ENCODE measurements around the gene NUP210. TPM values are rescaled to one million over a fixed set of nuclear protein-coding genes. Genes with fewer than 3 reads are reported as not detected.

Gene NUP210
- polyA plus RNA-seq, 1 donor: 26.0 TPM

DNA sequence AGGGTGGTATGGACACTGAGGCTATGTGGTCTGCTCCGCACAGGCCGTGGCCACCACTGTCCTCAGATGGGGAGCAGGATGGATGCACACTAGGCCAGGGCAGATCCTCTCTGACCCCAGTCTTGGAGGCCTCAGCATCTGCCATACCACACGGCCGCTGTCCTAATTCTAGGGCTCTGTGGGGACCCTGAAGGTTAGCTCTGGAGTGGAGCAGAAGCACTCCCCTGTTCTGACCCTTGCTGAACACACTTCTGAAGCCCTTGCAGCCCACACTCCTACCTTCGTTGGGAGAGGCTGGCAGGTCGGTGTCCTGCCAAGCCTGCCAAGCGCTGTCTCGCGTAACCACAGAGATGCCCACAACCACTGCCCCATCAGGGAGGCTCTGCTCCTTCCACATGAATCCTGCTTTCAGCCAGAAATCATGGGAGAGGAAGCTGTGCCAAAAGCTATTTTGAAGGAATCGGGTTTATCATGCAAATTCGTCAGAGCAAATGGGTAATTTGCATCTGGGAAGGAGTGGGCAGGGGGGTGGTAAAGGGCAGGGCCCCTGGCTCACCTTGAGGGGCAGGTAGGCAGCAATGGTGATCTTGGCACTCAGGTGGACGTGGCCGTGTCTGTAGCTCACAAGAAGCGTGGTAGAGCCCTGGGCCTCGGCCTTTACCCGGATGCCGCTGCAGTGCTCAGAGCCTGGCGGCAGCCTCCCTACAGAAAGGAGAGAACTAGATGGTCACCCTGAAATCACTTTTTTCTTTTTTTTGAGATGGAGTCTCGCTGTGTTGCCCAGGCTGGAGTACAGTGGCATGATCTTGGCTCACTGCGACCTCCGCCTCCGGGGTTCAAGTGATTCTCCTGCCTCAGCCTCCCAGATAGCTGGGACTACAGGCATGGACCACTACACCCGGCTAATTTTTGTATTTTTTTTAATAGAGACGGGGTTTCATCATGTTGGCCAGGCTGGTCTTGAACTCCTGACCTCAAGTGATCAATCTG is 54.4 kb downstream of the NUP210 start:
- H3K9me3 ChIP-seq (ENCODE audit: control insufficient read depth, low read depth, low read length): no peaks in the 10 kb centered on the region
- no CpG with 5 or more reads among the region's 24 CpGs for WGBS (ENCODE audit: insufficient coverage, low lambda C conversion rate)
- H3K27me3 ChIP-seq (ENCODE audit: control insufficient read depth, insufficient read depth, low read length): no peaks in the 10 kb centered on the region
- no peak overlapping the region for H3K27ac ChIP-seq (ENCODE audit: low read length)
- peaks cover 2% of the 10 kb centered on the region for H3K4me1 ChIP-seq (ENCODE audit: control insufficient read depth, insufficient read depth, low read length)
- no peak overlapping the region for H3K4me3 ChIP-seq (ENCODE audit: low read length)
- DNase-seq: no peak
- H3K36me3 ChIP-seq (ENCODE audit: control insufficient read depth, insufficient read depth, low read length): peaks cover 40% of the 10 kb centered on the region

DNA sequence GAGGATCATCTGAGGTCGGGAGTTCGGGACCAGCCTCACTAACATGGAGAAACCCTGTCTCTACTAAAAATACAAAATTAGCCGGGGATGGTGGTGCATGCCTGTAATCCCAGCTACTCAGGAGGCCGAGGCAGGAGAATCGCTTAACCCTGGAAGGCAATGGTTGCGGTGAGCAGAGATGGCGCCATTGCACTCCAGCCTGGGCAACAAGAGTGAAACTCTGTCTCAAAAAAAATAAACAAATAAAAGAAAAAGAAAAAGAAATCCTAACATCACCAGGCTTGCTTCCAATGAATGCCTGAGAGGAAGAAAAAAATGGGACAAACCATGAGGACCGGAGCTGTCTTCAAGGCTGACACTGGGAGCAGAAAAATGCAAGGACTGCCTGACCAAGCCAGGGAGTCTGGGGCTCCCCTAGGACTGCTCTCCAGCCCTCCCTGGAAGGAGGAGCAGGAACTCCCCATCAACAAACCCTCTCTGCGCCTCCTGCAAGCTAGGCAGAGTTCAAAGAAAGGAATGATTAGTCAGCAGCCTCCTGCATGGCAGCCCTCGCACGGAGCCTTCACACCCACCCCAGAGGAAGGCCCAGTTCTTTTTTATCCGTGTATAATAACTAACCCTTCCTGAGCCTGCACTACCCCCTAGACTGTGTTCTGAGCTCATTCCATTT is 55.4 kb downstream of the NUP210 start:
- Histone ChIP-seq H3K9me3 (ENCODE audit: control insufficient read depth, low read depth, low read length) (no peaks in the 10 kb centered on the region), H3K4me1 (ENCODE audit: control insufficient read depth, insufficient read depth, low read length) (peaks cover 2% of the 10 kb centered on the region), H3K4me3 (ENCODE audit: low read length) (no peak overlapping the region), H3K27me3 (ENCODE audit: control insufficient read depth, insufficient read depth, low read length) (no peaks in the 10 kb centered on the region), H3K36me3 (ENCODE audit: control insufficient read depth, insufficient read depth, low read length) (peaks cover 42% of the 10 kb centered on the region), H3K27ac (ENCODE audit: low read length) (no peak overlapping the region)
- WGBS (ENCODE audit: insufficient coverage, low lambda C conversion rate): 90% methylated on average over 4 of the region's 12 CpGs
- DNase-seq: peak in 1 of 2 donors; percentile 22

DNA sequence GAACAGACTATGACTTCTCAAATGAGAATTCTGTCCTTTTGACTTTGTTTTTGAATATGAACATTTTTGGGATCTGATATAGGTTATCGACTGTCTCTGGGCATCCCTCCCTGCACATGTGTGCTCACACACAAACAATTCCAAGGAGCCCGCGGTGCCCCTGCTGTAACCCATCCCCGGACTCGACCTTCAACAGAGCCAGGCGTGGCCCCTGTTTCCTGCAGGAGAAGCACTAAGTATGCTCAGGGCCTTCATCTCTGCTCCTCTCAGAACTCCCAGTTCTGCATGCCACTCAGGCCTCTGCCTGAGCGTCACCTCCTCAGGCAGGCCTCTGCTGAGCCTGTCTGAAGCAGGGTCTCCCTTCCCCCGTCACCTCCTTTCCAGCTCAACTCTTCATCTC is 57.6 kb downstream of the NUP210 start:
- peaks cover 51% of the 10 kb centered on the region for H3K36me3 ChIP-seq (ENCODE audit: control insufficient read depth, insufficient read depth, low read length)
- WGBS (ENCODE audit: insufficient coverage, low lambda C conversion rate): no CpG with 5 or more reads among the region's 8 CpGs
- no peak overlapping the region for H3K27ac ChIP-seq (ENCODE audit: low read length)
- H3K4me3 ChIP-seq (ENCODE audit: low read length): no peak overlapping the region
- peaks cover 2% of the 10 kb centered on the region for H3K4me1 ChIP-seq (ENCODE audit: control insufficient read depth, insufficient read depth, low read length)
- H3K9me3 ChIP-seq (ENCODE audit: control insufficient read depth, low read depth, low read length): no peaks in the 10 kb centered on the region
- no peaks in the 10 kb centered on the region for H3K27me3 ChIP-seq (ENCODE audit: control insufficient read depth, insufficient read depth, low read length)
- no peak for DNase-seq

DNA sequence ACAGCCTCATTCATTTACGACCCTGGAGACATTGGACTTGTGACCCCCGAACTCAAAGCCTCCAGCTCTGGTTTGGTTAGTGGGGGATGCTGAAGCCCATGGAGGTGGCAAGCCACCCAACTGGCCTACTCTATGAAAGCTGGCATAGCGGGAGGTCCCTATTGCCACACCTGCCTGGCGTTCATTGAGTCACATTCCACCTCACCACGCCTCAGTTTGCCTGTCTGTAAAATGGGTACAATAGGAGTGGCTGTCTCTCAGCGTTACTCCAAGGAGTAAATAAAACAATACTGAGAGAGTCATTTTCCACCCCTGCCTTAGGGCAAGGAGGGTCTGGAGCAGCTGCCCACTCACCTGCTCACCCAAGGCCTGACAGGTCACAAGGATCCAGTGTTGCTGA is 60.2 kb downstream of the NUP210 start:
- Histone ChIP-seq H3K4me3 (ENCODE audit: low read length) (no peak overlapping the region), H3K9me3 (ENCODE audit: control insufficient read depth, low read depth, low read length) (no peaks in the 10 kb centered on the region), H3K27me3 (ENCODE audit: control insufficient read depth, insufficient read depth, low read length) (no peaks in the 10 kb centered on the region), H3K4me1 (ENCODE audit: control insufficient read depth, insufficient read depth, low read length) (peaks cover 2% of the 10 kb centered on the region), H3K36me3 (ENCODE audit: control insufficient read depth, insufficient read depth, low read length) (peaks cover 53% of the 10 kb centered on the region), H3K27ac (ENCODE audit: low read length) (no peak overlapping the region)
- DNase-seq: no peak
- WGBS (ENCODE audit: insufficient coverage, low lambda C conversion rate): no CpG with 5 or more reads among the region's 6 CpGs

DNA sequence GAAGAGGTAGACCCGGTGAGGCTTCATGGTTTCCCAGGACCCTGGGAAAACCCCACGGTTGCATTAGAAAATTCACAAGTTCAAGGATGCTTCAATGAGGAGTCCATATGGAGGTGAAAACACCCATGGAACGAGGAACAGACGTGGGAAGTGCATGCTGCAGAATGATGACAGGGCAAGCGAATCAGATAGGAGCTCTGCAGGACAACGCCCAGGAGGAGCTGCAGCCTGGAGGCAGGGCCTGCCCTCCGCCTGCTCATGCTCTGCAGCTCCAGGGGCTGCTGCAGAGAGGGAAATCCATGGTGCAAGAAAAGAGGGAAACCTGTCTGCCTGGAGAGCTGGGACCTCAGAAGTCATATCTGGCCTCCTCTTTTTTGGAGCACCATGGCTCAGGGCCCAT is 61.5 kb downstream of the NUP210 start:
- no peak for DNase-seq
- H3K27ac ChIP-seq (ENCODE audit: low read length): no peak overlapping the region
- H3K4me1 ChIP-seq (ENCODE audit: control insufficient read depth, insufficient read depth, low read length): no peaks in the 10 kb centered on the region
- no peaks in the 10 kb centered on the region for H3K9me3 ChIP-seq (ENCODE audit: control insufficient read depth, low read depth, low read length)
- WGBS (ENCODE audit: insufficient coverage, low lambda C conversion rate): 90% methylated on average over 2 of the region's 7 CpGs
- H3K4me3 ChIP-seq (ENCODE audit: low read length): no peak overlapping the region
- no peaks in the 10 kb centered on the region for H3K27me3 ChIP-seq (ENCODE audit: control insufficient read depth, insufficient read depth, low read length)
- peaks cover 62% of the 10 kb centered on the region for H3K36me3 ChIP-seq (ENCODE audit: control insufficient read depth, insufficient read depth, low read length)

DNA sequence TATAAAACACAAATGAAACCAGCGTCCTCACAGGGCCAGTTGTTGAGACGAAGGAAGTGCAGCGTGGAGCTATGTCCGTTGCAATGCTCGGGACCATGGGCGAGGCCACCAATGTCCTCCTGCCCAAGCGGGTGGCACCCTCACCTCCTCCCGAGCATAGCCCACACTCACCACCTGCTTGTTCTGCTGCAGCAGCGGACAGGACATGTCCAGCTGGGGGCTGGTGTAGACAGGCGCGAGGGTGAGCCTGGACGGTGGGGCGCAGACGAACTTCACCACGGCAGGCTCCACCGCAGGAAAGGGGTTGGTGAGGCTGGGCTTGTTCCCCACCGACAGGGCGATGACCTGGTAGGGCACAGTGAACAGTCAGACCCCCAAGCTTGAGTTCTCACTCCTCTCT is 62.1 kb downstream of the NUP210 start:
- WGBS (ENCODE audit: insufficient coverage, low lambda C conversion rate): no CpG with 5 or more reads among the region's 18 CpGs
- Histone ChIP-seq H3K27ac (ENCODE audit: low read length) (no peak overlapping the region), H3K36me3 (ENCODE audit: control insufficient read depth, insufficient read depth, low read length) (peaks cover 64% of the 10 kb centered on the region), H3K4me3 (ENCODE audit: low read length) (no peak overlapping the region), H3K9me3 (ENCODE audit: control insufficient read depth, low read depth, low read length) (no peaks in the 10 kb centered on the region), H3K4me1 (ENCODE audit: control insufficient read depth, insufficient read depth, low read length) (no peaks in the 10 kb centered on the region), H3K27me3 (ENCODE audit: control insufficient read depth, insufficient read depth, low read length) (no peaks in the 10 kb centered on the region)
- no peak for DNase-seq

DNA sequence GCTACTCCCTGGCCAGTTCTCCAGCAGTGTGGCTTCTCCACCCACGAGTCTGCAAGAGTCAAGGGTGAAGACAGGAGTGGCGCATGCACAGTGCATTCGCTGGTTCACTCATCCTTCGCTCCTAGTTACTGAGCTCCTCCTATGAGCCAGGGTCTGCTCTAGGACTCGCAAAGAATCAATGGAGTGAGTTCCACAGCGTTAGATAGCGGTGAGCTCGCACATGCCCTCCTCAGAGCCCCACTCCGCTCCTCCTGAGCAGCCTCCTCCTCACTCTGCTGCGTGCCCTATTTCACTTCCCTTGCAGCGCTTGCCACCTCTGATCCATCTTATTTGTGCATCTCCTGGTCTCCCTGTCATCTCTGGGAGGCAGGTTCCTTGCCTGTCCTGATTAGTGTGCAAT is 63.0 kb downstream of the NUP210 start:
- no peak overlapping the region for H3K4me3 ChIP-seq (ENCODE audit: low read length)
- no peaks in the 10 kb centered on the region for H3K4me1 ChIP-seq (ENCODE audit: control insufficient read depth, insufficient read depth, low read length)
- H3K9me3 ChIP-seq (ENCODE audit: control insufficient read depth, low read depth, low read length): no peaks in the 10 kb centered on the region
- H3K36me3 ChIP-seq (ENCODE audit: control insufficient read depth, insufficient read depth, low read length): peaks cover 71% of the 10 kb centered on the region
- no peak overlapping the region for H3K27ac ChIP-seq (ENCODE audit: low read length)
- DNase-seq: no peak
- WGBS (ENCODE audit: insufficient coverage, low lambda C conversion rate): 100% methylated on average over 1 of the region's 11 CpGs
- no peaks in the 10 kb centered on the region for H3K27me3 ChIP-seq (ENCODE audit: control insufficient read depth, insufficient read depth, low read length)

DNA sequence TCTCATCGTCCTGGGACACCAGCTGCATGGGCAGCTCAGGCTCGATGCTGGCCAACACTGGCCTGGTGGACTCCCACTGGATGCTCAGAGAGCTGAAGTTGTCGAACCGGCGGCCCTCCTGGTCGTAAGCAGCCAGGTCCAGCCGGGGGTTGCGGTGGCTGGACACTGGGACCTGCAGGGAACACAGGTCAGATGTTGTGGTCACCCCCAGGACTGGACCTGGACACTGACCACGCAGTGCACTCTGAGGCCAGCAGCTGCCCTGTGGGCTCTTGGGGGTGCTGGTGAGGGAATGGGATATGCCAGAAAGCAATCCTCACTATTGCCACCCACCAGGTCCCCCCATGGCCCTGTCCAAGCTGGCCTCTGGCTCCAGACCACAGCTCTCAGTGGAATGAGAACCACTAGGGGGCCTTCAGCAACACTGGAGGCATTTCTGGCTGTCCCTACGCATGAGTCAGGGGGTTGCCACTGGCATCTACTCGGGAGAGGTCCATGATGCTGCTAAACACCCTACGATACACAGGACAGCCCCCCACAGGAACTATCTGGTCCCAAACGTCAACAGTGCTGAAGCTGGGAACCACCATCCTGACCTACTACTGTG is 66.1 kb downstream of the NUP210 start:
- Histone ChIP-seq H3K4me1 (ENCODE audit: control insufficient read depth, insufficient read depth, low read length) (no peaks in the 10 kb centered on the region), H3K27me3 (ENCODE audit: control insufficient read depth, insufficient read depth, low read length) (no peaks in the 10 kb centered on the region), H3K9me3 (ENCODE audit: control insufficient read depth, low read depth, low read length) (no peaks in the 10 kb centered on the region), H3K27ac (ENCODE audit: low read length) (no peak overlapping the region), H3K4me3 (ENCODE audit: low read length) (no peak overlapping the region), H3K36me3 (ENCODE audit: control insufficient read depth, insufficient read depth, low read length) (peaks cover 63% of the 10 kb centered on the region)
- no CpG with 5 or more reads among the region's 13 CpGs for WGBS (ENCODE audit: insufficient coverage, low lambda C conversion rate)
- no peak for DNase-seq

DNA sequence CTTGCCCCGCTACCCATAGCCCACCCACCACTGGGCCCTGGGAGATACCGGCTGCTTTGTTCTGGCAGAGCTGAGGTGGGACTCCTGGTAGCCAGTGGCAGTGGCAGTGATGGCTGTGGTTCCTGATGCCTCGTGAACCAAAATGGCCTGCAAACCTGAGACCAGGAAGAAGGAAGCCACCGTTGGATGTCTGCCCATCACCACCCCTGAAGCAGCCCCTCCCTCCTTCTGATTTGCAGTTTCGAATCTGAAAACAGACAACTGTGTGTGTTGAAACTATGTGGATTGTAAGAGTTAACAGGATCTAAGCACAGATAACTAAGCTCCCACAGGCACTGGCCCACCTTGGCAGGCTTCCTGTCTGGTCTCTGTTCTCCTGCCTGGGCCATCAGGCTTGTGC is 66.6 kb downstream of the NUP210 start:
- Histone ChIP-seq H3K4me3 (ENCODE audit: low read length) (no peak overlapping the region), H3K27ac (ENCODE audit: low read length) (no peak overlapping the region), H3K36me3 (ENCODE audit: control insufficient read depth, insufficient read depth, low read length) (peaks cover 60% of the 10 kb centered on the region), H3K4me1 (ENCODE audit: control insufficient read depth, insufficient read depth, low read length) (no peaks in the 10 kb centered on the region), H3K9me3 (ENCODE audit: control insufficient read depth, low read depth, low read length) (no peaks in the 10 kb centered on the region), H3K27me3 (ENCODE audit: control insufficient read depth, insufficient read depth, low read length) (no peaks in the 10 kb centered on the region)
- DNase-seq: no peak
- WGBS (ENCODE audit: insufficient coverage, low lambda C conversion rate): no CpG with 5 or more reads among the region's 5 CpGs

DNA sequence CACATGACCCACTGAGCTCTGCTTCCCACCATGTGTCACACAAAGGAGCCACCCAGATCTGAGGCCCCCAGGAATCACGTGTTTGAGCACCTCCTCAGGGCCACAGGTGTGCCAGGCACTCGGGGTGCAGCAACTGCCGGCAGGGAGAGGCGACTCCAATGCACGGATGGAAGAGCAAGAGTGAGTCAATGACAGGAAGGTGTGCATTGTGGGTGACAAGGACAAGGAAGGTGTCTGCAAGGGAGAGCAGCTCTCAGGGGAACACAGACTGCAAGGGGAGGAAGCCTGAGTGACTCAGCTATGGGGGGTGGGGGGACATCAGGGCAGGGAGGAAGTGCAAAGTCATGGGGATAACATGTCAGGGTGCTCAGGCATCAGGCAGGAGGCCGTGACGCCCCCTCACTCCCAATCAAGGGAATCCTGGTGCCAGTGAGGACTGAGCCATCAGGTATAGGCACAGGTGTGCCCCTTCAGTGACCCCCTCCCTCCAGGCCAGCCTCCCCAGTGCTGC is 67.4 kb downstream of the NUP210 start:
- Histone ChIP-seq H3K9me3 (ENCODE audit: control insufficient read depth, low read depth, low read length) (no peaks in the 10 kb centered on the region), H3K27me3 (ENCODE audit: control insufficient read depth, insufficient read depth, low read length) (no peaks in the 10 kb centered on the region), H3K36me3 (ENCODE audit: control insufficient read depth, insufficient read depth, low read length) (peaks cover 58% of the 10 kb centered on the region), H3K4me1 (ENCODE audit: control insufficient read depth, insufficient read depth, low read length) (no peaks in the 10 kb centered on the region), H3K4me3 (ENCODE audit: low read length) (no peak overlapping the region), H3K27ac (ENCODE audit: low read length) (no peak overlapping the region)
- no peak for DNase-seq
- WGBS (ENCODE audit: insufficient coverage, low lambda C conversion rate): 77% methylated on average over 5 of the region's 7 CpGs

Data from large intestine (tissue), 3 donors.